ENCODE results near the gene CTNNA2.

Gene CTNNA2

DNA sequence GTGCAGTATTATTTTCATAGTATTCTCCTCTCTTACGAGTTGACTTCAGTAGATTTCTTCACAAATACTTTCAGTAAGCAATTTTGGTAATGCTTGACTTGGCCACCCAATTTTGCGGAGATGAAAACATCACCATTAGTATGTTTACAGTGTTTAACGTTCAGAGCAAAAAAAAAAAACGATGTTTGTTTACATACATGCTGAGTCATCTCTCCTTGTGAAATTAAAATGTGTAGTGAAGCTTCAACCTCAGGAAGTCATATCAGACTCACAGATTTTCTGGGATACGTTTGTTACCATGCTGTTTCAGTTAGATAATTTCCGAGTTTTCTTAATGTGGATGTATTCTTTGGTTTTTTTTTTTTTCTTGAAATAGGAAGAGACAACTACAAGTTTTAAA lies 100.1 kb downstream of the CTNNA2 start:
- no peak for DNase-seq (ENCODE audit: low read depth)

DNA sequence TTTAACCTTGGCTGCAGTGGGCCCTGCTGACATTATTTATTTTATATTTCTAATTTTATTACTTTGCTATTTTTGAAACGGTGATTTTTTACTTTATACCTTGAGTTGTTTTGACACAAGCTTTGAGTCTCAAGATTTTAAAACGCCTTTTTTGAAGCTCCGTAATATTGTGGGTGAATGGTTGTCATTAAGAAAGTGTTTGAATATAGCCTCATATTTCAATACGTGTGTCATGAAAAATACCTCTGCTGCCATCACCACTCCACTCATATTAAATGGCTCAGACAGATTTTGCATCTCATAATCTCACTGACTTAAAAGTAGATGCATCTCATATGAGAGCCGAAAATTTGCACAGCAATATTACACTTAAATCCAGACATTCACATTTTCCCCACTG lies 106.6 kb downstream of the CTNNA2 start:
- DNase-seq (ENCODE audit: low read depth), result no peak

DNA sequence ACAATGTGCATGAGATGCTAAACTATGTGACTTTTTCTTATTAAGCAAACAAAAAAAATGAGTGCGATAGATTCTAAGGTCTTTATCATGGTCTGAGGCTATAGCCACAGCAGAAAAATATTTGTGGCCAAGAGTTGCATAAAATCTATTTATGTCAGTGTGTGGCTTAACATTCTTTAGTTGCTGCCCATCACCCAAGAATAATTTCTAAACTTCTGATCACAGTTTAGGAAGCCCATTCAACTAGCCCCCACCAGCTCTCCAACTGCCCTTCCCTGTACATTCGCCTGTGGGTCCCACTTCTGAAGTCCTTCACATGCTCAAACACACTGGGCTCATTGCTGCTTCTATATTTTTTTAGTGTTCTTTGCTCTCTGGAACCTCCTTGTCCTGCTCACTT lies 107.1 kb downstream of the CTNNA2 start:
- no peak for DNase-seq (ENCODE audit: low read depth)

DNA sequence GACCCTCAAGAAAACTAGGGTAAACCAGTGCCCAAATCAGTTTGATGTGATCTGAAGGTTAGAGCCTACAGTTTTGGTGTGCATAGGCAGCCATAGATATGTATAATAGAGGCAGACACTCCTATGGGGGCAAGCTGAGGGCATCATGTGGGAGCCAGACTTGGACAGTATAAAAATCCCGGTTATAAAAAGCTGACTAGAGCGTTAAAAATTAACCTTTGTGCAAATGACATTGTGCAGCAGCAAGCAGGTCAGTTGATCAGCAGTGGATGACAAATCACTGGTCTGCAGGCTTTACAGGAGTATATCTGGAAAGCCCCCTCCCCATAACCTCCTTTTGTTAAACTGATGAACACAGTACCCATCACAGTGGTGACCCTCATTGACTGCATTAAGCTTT lies 107.8 kb downstream of the CTNNA2 start:
- DNase-seq (ENCODE audit: low read depth), result no peak

DNA sequence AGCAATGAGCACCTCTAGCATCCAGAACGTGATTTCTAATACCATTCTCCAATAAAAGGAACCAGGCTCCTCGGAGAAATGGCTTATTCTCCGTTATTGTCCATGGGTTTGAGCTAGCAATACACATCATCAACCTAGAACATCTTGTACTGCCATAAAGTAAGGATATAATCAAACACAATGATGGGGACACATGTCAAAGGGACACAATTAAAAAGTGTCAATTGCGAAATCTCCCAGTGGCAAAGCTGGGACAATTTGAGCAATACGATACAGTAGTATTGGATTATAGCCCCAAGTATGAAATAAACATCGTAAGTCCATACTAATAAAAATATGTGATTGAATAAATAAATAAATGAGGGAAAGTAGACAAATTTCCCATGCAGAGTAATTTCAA lies 108.4 kb downstream of the CTNNA2 start:
- DNase-seq (ENCODE audit: low read depth), result no peak

DNA sequence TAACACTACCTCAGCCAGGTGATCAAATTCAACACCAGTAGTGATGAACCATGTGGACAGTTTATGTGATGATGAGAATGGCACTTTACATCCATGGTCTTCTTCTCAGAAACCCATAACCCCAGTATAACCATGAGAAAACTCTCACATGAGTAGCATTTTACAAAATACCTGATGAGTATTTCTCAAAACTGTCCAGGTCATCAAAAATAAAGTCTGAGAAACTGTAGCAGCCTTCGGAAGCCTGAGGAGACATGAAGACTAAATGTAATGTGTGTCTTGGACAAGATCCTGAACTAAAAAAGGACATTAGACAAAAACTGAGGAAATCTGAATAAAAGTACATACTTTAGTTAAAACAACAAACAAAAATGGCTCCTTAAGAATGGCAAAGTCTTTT lies 108.9 kb downstream of the CTNNA2 start:
- DNase-seq (ENCODE audit: low read depth), result no peak

DNA sequence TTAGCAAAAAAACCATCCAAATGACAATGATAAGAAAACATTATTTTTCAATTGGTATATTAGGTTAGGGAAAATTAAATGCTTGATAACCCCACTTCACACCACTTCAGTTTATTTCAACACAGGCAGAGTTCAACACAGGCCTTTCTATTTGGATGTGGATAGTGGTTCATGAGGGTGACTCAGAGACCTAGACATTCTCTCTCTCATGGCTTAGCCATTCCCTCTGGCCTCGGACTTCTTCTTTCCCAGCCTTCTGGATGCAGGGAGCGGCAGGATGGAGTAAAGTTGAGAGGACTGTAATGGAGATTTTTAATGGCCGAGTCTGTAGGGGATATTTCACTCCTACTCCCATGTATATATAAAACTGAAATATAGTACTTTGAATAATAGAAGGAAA lies 109.7 kb downstream of the CTNNA2 start:
- DNase-seq (ENCODE audit: low read depth), result no peak

DNA sequence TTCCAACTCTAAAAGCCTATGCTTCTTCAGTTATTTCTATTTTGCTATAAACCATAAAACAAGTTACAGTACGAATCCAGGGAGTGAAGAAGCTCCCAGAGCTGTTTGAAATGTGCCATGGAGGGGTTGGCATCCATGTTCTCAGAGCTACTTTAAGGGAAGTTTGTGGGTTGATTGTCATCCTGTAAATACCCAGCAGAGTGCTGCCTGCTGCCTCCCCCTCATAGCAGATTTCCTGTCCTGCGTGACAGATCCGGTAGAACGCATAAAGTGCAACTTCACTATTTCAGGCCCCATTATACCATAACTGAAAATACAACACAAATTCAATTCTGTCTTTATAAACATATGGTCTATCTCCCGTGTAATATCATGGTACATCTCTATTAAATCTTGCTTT lies 114.4 kb downstream of the CTNNA2 start:
- no peak for DNase-seq (ENCODE audit: low read depth)

DNA sequence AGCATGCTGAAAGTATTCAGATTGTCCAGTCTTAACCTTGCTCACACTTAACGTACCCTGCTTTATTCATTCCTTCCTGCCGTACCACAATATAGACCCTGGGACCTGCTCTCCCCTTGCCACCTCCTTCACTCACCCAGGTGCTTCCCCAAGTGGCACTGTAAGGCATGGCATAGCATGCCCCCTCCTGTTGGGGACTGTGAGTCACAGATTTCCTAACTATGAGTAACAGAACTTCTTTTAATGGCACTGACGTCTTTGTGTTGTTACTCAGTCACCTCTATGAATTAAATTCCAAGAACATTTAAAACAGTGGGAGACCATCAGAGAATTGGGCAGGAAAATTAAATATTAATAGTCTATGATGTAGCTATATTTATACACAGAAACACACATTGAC lies 117.2 kb downstream of the CTNNA2 start:
- no peak for DNase-seq (ENCODE audit: low read depth)

DNA sequence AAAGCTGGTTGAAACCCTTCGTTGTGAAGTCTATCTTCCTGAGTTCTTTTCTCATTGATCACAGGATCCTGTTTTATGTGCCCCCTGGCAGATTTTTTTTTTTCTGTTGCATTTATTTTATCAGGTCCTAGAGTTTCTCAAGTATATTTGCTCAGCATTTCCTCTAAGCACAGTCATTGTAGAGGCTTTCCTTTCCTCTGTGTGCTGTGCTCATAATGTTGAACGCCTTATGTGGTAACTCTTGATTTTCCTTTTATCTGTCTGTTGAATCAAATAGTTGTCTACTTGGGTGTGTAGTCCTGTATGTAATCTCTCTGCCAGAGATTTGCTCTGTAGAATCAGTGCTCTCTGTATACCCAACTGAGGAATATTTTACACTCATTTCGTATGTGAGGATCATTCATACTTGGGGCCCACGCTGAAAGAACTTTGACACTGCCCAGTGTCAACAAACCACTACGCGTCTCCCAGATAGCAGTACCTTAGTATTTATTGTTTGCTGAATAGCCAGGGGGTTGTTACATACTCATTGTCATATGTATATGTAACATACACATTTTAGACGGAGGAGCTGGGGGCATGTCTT lies 118.2 kb downstream of the CTNNA2 start:
- no peak for DNase-seq (ENCODE audit: low read depth)

DNA sequence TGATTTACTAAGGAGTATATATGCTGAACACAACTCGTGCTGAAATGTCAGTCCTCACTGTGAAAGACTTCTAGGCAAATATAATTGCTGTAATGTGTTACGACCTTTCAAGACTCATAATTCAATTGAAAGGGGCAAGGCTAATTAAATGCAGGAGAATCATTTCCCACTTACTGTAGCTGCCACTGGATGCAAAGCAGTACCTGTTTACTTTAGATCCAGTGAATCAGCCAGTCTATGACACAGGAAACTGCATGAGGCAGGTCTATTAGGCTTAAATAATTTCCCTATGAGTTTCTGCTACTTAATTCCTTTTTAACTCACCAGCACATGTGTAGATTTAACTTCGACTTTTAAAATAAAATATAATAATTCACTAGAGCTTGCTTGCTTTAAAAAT lies 125.6 kb downstream of the CTNNA2 start:
- no peak for DNase-seq (ENCODE audit: low read depth)

DNA sequence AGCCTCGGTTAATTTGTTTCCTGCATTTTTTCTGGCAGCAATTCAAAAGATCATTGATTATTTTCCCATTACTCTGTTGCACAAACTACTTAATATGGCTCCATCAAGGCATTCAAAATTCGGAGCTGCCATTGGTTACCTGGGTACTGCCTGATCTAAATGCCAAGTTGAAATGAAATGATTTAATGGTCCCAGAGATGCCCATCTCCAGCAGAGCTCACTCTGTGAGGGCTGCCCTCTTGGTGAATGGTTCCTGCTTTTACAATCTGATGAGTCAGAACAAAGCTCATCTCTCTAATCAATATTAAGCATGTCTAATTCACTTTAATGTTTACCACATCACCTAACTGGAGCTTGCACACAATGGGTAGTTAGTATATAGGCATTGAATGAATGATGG lies 126.1 kb downstream of the CTNNA2 start:
- no peak for DNase-seq (ENCODE audit: low read depth)

DNA sequence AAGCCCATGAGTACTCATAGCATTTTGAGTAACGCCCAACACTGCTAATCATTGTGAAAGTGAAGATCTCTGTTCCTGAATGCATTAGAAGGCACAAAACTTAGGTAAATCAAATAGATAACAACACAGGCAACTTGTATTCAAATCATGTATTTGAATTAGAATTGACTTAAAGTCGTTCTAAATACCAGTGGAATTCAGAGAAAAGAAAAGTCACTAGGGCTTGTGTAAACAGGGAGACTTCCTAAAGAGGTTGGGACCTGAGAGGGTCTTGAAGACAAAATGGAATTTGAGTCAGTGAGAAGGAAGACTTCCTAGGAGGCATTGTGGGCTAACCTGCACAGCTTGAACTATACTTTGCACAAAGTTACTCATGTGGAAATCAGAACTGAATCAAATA lies 127.2 kb downstream of the CTNNA2 start:
- DNase-seq (ENCODE audit: low read depth), result no peak

DNA sequence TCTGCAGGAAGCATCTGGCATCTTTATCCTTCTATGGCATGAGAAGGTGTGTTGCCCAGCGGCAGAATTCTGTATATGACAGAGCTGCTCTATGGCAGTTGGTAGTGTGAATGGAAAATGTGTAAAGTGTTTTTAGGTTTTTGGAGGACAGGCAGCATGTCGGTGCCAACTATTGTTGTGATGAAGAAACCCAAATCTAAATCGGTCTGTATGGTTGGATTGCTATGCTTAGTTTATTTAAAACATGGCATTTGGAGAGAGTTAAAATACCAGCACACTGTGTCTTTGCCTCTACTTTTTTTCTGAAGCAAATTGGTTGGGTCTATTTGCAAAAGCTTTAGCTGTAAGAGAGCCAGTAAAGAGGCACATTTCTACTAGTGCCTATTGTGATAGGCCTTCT lies 136.7 kb downstream of the CTNNA2 start:
- no peak for DNase-seq (ENCODE audit: low read depth)

DNA sequence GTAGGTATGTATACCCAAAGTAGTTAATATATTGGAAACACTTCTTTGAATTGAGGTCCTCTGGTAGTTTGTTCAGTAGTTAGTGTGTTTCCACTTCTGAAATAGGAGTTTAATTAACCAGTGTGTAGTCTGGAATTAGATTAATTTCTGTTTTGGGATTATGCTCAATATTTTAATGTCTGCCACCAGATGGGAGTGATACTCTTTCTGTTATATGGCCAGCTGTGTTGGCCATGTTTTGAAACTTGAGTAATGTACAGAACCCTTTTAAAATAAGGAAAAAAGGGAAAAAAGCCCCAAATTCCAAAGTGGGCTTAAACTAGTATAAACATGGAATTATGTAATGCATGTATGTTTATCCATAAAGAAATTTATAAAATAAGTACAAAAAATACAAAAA lies 147.7 kb downstream of the CTNNA2 start:
- DNase-seq (ENCODE audit: low read depth), result no peak

DNA sequence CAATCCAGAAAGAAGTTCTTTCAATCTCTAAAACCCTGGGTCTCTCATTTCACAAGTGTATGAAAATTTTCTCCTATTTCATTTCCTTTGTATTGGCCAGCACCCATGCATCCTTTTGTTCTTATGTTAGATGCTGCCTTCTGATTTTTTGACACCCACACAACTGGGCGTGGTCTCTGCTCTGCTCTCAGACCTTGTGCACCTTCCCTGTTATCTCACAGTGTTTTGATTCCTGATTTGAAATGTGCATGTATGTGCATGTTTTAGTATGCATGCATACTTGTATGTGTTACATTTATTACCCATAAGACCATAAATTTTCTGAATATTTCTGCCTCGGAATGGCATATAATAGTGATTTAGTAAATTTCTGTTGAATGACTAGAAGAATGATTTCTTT lies 152.2 kb downstream of the CTNNA2 start:
- DNase-seq (ENCODE audit: low read depth), result no peak

DNA sequence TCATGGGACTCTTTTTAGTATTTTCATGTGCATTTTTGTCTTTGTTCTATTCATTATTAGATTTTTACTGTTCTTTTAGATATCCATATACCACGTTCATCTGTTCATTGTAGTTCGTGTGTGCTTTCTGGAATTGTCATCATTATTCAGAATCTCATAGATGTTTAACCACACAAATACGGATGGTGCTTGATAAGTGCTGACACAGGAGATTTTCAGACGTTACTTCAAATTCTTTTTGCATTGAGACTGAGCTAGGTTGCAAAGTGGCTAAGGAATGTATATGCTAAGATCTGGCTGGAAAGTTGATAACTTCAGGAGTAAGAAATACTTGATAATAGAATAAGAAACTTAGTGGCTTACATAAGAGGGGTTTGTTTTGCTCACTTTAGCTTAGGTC lies 153.6 kb downstream of the CTNNA2 start:
- DNase-seq (ENCODE audit: low read depth), result no peak

DNA sequence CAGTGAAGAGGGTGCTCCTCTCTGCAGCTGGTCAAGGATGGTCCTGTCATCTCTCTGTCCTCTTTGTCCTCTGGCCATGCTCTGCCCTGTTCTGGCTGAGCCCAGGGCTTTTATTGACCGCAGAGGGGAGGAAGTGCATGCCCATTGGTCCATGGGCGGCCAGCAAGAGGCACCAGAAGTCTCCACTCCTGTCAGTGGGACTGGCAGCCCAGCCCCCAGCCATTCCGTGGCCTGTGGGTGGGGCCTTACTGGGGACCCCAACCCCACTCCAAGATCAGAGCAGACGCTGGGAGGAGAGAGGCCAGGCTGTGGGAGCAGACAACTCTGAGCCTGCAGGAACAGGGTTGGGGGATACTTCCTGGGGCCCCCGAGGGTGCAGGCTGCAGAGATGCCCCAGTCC lies 156.9 kb downstream of the CTNNA2 start:
- DNase-seq (ENCODE audit: low read depth), result no peak

DNA sequence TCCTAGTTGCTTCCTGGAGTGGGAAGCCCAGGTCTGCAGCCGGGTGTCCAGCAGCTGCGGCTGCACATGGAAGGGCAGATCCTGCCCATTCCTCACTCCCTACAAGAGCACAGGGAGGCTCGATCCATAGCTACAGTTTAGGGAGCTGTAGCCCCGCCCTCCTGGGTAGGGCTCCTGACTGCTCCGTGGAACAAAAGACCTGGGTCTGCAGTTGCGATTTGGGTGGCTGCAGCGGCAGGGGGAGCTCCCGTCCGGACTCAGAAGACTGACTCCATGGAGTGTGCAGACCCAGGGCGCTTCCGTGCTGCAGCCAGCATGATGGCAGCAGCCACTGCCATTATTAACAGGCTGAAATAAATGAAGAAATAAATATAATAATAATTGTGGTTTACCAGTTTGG lies 157.3 kb downstream of the CTNNA2 start:
- DNase-seq (ENCODE audit: low read depth), result no peak

DNA sequence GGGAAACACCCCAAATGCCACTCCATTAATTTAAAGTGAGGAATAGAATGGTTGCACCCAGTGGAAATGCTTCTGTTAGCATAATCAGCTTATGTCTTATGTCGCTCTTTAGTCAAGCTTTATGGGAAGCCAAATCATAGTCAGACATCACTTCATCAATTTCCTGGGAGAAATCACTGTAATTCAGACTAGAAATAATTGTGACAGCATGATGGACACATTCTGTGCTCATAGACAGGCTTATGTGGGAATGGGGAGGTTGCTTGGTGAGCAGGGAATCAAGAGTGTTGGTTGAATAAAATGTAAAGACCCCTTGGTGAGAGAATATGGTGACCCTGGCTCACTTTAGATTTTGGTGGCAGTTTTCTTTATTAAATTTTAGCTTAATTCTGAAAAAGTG lies 174.0 kb downstream of the CTNNA2 start:
- no peak for DNase-seq (ENCODE audit: low read depth)

DNA sequence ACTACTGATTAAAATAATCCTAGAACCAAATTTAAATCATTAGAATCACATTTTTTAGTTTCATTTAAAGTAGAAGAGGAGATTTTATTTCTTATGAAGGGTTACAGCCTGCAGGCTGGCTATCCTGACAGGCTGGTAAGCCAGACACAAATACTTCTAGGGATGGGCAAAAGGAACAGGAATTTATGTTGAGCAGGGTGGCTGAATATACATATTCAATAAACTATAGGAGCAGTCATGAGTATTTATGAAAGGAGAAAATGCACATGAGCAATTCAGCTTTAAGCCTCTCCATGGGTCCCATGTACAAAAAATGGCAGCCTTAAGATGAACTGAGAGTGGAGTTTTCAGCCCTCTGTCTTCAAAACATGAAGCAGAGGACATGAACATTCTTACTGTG lies 182.4 kb downstream of the CTNNA2 start:
- DNase-seq (ENCODE audit: low read depth), result no peak

DNA sequence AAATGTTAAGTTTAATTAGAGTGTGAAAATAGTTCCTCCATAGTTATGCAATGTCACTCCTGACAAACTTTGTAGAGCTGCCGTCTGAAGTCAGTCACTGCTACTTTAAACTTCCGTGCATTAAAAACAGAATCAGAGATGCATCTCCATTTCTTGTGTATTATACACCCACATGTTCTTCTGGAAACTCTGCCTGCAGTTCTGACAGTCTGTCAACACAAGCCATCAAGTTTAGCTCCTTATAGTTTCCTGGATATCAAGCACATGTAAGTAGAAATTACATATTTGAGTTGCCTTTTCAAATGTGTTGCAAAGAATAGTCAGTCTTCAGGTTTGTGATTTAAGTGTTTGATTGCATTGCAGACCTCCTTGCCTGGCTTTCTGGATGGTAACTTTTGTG lies 184.3 kb downstream of the CTNNA2 start:
- DNase-seq (ENCODE audit: low read depth), result no peak

DNA sequence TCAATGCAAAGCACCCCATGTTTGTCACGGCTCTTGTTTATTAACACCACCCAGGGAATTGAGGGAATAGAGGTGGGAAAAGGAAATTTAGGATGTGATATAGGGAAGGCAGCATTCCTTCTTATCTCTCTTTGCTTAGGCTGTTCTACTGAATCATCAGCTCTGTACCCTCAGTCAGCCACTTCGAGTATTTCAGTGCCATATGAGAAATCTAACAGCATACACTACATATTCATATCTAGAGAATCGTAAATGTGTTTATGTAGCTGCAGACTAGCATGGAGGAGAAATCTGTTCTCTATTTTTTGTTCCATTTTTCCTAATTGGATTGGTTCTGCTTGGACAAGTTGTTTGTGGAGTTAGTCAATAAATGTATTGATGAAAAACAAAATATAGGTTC lies 187.8 kb downstream of the CTNNA2 start:
- no peak for DNase-seq (ENCODE audit: low read depth)

DNA sequence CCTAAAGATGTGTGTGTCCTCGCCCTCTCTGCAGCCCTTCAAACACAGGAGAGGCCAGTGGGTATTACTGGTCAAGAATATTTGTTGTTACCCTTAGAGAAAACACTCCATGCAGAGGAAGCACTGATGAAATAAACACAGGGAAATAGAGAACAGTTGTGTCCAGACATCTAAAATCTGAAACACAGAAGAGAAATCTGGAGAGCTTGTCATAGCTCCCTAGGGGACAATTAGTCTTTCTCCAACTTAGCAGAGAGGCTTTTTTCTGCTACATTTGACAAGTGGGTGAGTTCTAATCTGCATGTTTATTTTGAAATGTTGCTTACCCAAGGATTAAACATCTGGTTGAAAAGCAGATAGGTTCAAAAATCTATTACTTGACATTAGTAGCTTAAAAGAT lies 190.1 kb downstream of the CTNNA2 start:
- no peak for DNase-seq (ENCODE audit: low read depth)

DNA sequence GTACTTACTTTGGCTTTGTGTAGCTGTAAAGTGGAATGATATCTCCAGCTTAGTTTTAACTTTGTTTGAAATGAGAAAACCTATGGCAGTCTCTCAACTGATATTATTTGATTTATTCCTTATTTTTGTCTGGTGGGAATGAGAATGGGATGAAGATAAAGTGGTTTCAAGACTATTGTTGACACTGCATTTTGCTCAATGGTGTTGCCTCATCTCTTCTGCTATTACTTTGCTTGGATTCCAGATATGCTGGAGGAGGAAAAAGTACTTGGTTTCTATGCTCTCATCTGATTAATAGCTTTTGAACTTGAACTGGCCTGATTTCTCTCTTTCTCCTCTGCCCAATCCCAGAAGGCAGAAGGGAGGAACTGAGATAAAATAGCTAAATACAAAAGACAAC lies 198.2 kb downstream of the CTNNA2 start:
- no peak for DNase-seq (ENCODE audit: low read depth)

Measured in activated T-cell treated with anti-CD3 and anti-CD28 coated beads for 1 hour (primary cell).